ENCODE measurements around the gene LDB3. TPM values are rescaled to one million over a fixed set of nuclear protein-coding genes. Genes with fewer than 3 reads are reported as not detected.

The LDB3 gene
- polyA plus RNA-seq, 2 of the 4 experiments (the other 2 are of a cell fraction) = 0.13 TPM

DNA sequence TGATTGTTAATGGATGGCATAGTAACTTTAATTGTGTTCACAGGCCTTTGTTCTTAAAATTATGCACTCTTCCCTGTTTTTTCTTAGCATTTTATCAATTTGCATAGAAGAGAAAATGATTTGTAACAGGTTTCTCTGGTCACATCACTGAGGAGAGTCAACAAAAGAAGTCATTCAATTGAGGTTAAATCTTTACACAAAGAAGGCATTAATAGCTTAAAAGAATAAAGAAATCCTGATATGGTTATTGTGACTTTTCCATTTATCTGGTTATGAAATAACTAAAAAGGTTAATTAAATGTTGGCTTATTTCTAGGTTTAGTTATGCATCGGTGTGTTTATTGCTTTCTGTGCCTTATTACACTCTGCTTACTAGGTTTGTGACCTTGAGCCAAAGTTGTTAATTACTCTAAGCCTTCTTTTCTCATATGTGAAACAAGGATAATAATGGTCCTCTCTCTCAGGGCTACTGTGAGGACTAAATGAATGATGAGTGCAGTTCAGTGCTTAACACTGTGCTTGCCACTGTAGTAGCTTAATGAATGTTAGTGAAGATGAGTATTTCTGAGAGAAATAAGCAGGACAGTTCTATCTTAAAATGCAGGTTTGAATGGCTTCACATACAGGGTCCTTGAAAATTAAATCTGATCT, 100.2 kb downstream of the LDB3 start (continued):
- TF ChIP-seq, protein P1, sequence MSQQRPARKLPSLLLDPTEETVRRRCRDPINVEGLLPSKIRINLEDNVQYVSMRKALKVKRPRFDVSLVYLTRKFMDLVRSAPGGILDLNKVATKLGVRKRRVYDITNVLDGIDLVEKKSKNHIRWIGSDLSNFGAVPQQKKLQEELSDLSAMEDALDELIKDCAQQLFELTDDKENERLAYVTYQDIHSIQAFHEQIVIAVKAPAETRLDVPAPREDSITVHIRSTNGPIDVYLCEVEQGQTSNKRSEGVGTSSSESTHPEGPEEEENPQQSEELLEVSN (IDR thresholded peaks at IDR 0.05; ENCODE audit: borderline replicate concordance, low read depth) = no peak

DNA sequence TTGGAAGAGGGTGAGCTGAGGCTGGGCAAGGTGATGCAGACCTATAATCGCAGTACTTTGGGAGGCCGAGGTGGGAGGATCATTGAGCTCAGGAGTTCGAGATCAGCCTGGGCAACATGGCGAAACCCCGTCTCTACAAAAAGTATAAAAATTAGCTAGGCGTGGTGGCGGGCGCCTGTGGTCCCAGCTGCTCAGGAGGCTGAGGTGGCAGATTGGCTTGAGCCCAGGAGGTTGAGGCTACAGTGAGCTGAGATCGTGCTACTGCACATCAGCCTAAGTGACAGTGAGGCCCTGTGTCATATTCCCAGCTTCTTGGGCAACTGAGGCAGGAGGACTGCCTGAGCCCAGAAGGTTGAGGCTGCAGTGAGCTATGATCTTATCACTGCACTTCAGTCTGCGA, 101.7 kb downstream of the LDB3 start:
- CTCF ChIA-PET = interaction anchor here (1.0 to 1.9 kb wide), 5 partner anchors 12 to 170 kb away, joined by 3 to 4 read pairs (median 4); no protein-coding TSS in a partner anchor
- TF ChIP-seq ESRRA (IDR thresholded peaks at IDR 0.05; ENCODE audit: borderline replicate concordance, low read length) (no peak), POLR2AphosphoS2 (conservative IDR thresholded peaks at IDR 0.05; ENCODE audit: low read length) (no peak), FOSL2 (IDR thresholded peaks at IDR 0.05) (no peak), FOSL2 (CRISPR knock-in tag; IDR thresholded peaks at IDR 0.05) (no peak), POLR2A (IDR thresholded peaks at IDR 0.05; ENCODE audit: low read length) (no peak), EP300 (IDR thresholded peaks at IDR 0.05) (no peak), HDAC2 (IDR thresholded peaks at IDR 0.05) (no peak), GATA3 (IDR thresholded peaks at IDR 0.05; ENCODE audit: borderline replicate concordance) (no peak), MAFK (IDR thresholded peaks at IDR 0.05; ENCODE audit: partially characterized antibody) (no peak), PHF8 (IDR thresholded peaks at IDR 0.05; ENCODE audit: borderline replicate concordance, low read depth) (no peak), RCOR1 (IDR thresholded peaks at IDR 0.05; ENCODE audit: low read depth, low read length) (no peak)
- no peak; a peak in 1 of 6 replicates for ATAC-seq

DNA sequence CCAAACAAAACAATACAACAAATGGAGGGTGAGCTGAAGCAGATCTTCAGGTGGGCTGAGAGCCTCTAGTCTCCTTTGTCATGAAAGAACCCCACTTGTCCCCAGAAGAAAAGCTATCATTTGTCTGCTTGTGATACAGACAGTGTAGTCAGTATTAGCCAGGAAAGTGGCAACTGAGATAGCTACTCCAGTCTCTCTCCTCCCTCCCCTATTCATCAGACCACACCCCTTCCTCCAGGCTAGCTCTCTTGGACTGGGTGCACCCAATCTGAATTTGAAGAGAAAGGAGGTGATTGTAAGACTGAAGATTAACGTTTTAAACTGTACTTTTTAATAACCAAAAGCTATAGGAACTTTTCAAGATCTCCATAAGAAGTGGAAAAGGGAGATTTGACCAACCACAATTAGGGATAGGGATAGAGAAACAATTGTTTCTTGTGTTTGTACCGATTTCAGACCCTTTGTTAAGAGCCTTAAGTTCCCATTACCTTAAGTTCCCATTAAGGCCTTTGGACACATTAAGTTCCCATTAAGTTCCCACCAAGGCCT, 102.2 kb downstream of the LDB3 start:
- CTCF ChIA-PET = interaction anchor here (1.0 to 1.9 kb wide), 5 partner anchors 12 to 169 kb away, joined by 3 to 4 read pairs (median 4); no protein-coding TSS in a partner anchor
- TF ChIP-seq FOXS1 (CRISPR knock-in tag; IDR thresholded peaks at IDR 0.05) = no peak
- no peak for TF ChIP-seq TP53 (CRISPR knock-in tag; IDR thresholded peaks at IDR 0.05)
- TF ChIP-seq GATA3 (IDR thresholded peaks at IDR 0.05; ENCODE audit: borderline replicate concordance) = no peak
- no peak for TF ChIP-seq EP300 (IDR thresholded peaks at IDR 0.05)
- peaks cover 20% of the 10 kb centered on the region for H3K4me1 ChIP-seq
- H3K27ac ChIP-seq = no peak overlapping the region
- no peaks in the 10 kb centered on the region for H3K9me3 ChIP-seq
- no peak overlapping the region for H3K4me2 ChIP-seq
- POLR2A ChIA-PET = interaction anchor here (0.5 to 1.8 kb wide), 3 partner anchors 12 to 22 kb away, joined by 3 to 7 read pairs (median 4); partner anchors contain the start of gene BMPR1A
- no peak for DNase-seq (ENCODE audit: low read depth in 1 of 2, low spot score in 1 of 2)
- no peak for FAIRE-seq
- H3K4me3 ChIP-seq = no peak overlapping the region
- ATAC-seq = peak in 1 of 2 experiments; percentile 67; a peak in 4 of 6 replicates
- 48% methylated on average over 2 of the region's 2 CpGs for WGBS (ENCODE audit: missing lambda C conversion rate)

More for the DNA sequence above, 101.7 kb downstream of the LDB3 start:
- H3K9me3 ChIP-seq = no peaks in the 10 kb centered on the region
- FAIRE-seq (no peak), DNase-seq (ENCODE audit: low read depth in 1 of 2, low spot score in 1 of 2) (no peak)
- POLR2A ChIA-PET = interaction anchor here (1.1 to 1.8 kb wide), 2 partner anchors 12 to 14 kb away, joined by 3 to 7 read pairs; partner anchors contain the start of gene BMPR1A
- no peak overlapping the region for H3K4me3 ChIP-seq
- WGBS (ENCODE audit: missing lambda C conversion rate) = 94% methylated on average over 9 of the region's 10 CpGs
- H3K4me2 ChIP-seq = no peak overlapping the region
- H3K27ac ChIP-seq = no peak overlapping the region
- H3K4me1 ChIP-seq = peaks cover 15% of the 10 kb centered on the region

DNA sequence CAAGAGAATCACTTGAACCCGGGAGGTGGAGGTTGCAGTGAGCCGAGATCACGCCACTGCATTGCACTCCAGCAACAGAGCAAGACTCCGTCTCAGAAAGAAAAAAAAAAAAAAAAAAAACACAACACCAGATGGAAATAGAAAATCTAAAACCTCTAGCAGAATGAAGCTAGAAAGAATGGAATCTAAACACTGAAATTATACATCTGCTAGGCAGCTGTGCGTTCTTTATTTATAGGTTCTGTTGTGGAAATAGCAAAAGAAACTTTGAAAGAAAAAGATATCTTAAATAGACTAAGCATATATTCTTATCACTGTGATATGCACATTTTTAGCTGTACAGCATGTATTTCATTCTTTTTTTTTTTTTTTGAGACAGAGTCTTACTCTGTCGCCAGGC, 105.2 kb downstream of the LDB3 start:
- peaks cover 26% of the 10 kb centered on the region for H3K4me1 ChIP-seq
- no peak for TF ChIP-seq PHF8 (IDR thresholded peaks at IDR 0.05; ENCODE audit: borderline replicate concordance, low read depth)
- TF ChIP-seq, protein P2, sequence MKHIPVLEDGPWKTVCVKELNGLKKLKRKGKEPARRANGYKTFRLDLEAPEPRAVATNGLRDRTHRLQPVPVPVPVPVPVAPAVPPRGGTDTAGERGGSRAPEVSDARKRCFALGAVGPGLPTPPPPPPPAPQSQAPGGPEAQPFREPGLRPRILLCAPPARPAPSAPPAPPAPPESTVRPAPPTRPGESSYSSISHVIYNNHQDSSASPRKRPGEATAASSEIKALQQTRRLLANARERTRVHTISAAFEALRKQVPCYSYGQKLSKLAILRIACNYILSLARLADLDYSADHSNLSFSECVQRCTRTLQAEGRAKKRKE (CRISPR knock-in tag; IDR thresholded peaks at IDR 0.05; ENCODE audit: low read depth) = no peak
- no peak for TF ChIP-seq EHMT2 (IDR thresholded peaks at IDR 0.05; ENCODE audit: low read depth)
- TF ChIP-seq JUNB (IDR thresholded peaks at IDR 0.05) = no peak
- TF ChIP-seq MYC (IDR thresholded peaks at IDR 0.05; ENCODE audit: borderline replicate concordance, low read length) = no peak
- TF ChIP-seq CHD2 (IDR thresholded peaks at IDR 0.05; ENCODE audit: low read length, partially characterized antibody) = no peak
- DNase-seq (ENCODE audit: low read depth in 1 of 2, low spot score in 1 of 2) = no peak
- 94% methylated on average over 6 of the region's 6 CpGs for WGBS (ENCODE audit: missing lambda C conversion rate)
- H3K27ac ChIP-seq = no peak overlapping the region
- ATAC-seq = no peak
- FAIRE-seq = no peak
- ChIA-PET POLR2A (interaction anchor here (0.6 kb wide), 2 partner anchors 16 to 17 kb away, joined by 3 to 6 read pairs; partner anchors contain the start of gene BMPR1A), CTCF (interaction anchor here (0.6 to 1.8 kb wide), 2 partner anchors 43 to 83 kb away, joined by 3 read pairs; no protein-coding TSS in a partner anchor)
- H3K9me3 ChIP-seq = no peaks in the 10 kb centered on the region
- no peak overlapping the region for H3K4me2 ChIP-seq
- H3K4me3 ChIP-seq = no peak overlapping the region

All from A549 (cell line).